ENCODE results near the gene ATL1.
"Not testable (repeated sequence)": the region's sequence is repeated elsewhere in the genome, so short reads cannot be mapped to it uniquely, and the experiment has no call there.

The ATL1 gene

GRCh38 chr14:50539051-50539450 lies 20.9 kb upstream of the ATL1 start:
- Histone ChIP-seq H3K9ac (ENCODE audit: low read length in 2 of 2) (no peak overlapping the region), H3K4me3 (ENCODE audit: low read length in 2 of 2) (no peak overlapping the region), H3K27ac (ENCODE audit: low read length) (no peak overlapping the region), H3K4me1 (ENCODE audit: control insufficient read depth, insufficient read depth, low read length) (no peaks in the 10 kb centered on the region), H3K9me3 (ENCODE audit: control insufficient read depth in 2 of 2, low read length in 2 of 2) (no peaks in the 10 kb centered on the region), H3K27me3 (ENCODE audit: control insufficient read depth in 1 of 2, insufficient read depth in 2 of 2, low read length in 2 of 2) (no peaks in the 10 kb centered on the region), H3K36me3 (ENCODE audit: control insufficient read depth in 2 of 2, insufficient read depth in 2 of 2, low read length in 2 of 2) (no peaks in the 10 kb centered on the region)

GRCh38 chr14:50541159-50541567 lies 18.8 kb upstream of the ATL1 start:
- Histone ChIP-seq H3K36me3 (ENCODE audit: control insufficient read depth in 2 of 2, insufficient read depth in 2 of 2, low read length in 2 of 2) (no peaks in the 10 kb centered on the region), H3K27me3 (ENCODE audit: control insufficient read depth in 1 of 2, insufficient read depth in 2 of 2, low read length in 2 of 2) (no peaks in the 10 kb centered on the region), H3K9ac (ENCODE audit: low read length in 2 of 2) (no peak overlapping the region), H3K9me3 (ENCODE audit: control insufficient read depth in 2 of 2, low read length in 2 of 2) (no peaks in the 10 kb centered on the region), H3K4me3 (ENCODE audit: low read length in 2 of 2) (no peak overlapping the region), H3K27ac (ENCODE audit: low read length) (no peak overlapping the region), H3K4me1 (ENCODE audit: control insufficient read depth, insufficient read depth, low read length) (no peaks in the 10 kb centered on the region)

GRCh38 chr14:50542941-50543418 lies 17.0 kb upstream of the ATL1 start:
- H3K36me3 ChIP-seq (ENCODE audit: control insufficient read depth in 2 of 2, insufficient read depth in 2 of 2, low read length in 2 of 2) = no peaks in the 10 kb centered on the region
- H3K9me3 ChIP-seq (ENCODE audit: control insufficient read depth in 2 of 2, low read length in 2 of 2) = no peaks in the 10 kb centered on the region
- H3K27ac ChIP-seq (ENCODE audit: low read length) = no peak overlapping the region
- no peak overlapping the region for H3K4me3 ChIP-seq (ENCODE audit: low read length in 2 of 2)
- no peaks in the 10 kb centered on the region for H3K27me3 ChIP-seq (ENCODE audit: control insufficient read depth in 1 of 2, insufficient read depth in 2 of 2, low read length in 2 of 2)
- H3K4me1 ChIP-seq (ENCODE audit: control insufficient read depth, insufficient read depth, low read length) = no peaks in the 10 kb centered on the region
- H3K9ac ChIP-seq (ENCODE audit: low read length in 2 of 2) = no peak overlapping the region

DNA sequence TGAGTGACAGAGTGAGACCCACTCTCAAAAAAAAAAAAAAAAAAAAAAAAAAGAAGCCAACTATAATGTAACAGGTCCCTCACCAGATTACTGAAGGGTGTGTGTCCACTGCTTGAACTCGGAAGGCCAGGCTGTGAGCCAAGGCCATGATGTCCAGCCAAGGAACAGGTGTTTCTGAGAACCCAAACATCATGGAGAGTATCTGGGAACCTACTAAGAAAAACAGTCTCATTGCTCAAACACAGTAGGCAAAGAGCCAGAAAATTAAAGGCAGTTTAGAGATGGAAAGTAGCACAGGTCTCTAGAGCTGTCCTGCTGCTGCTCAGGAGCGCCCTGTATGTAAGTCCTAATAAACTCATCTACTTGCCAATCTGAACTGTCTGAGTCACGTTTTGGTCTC lies 15.0 kb upstream of the ATL1 start:
- no peaks in the 10 kb centered on the region for H3K9me3 ChIP-seq (ENCODE audit: control insufficient read depth in 2 of 2, low read length in 2 of 2)
- H3K27me3 ChIP-seq (ENCODE audit: control insufficient read depth in 1 of 2, insufficient read depth in 2 of 2, low read length in 2 of 2) = no peaks in the 10 kb centered on the region
- no peaks in the 10 kb centered on the region for H3K4me1 ChIP-seq (ENCODE audit: control insufficient read depth, insufficient read depth, low read length)
- H3K27ac ChIP-seq (ENCODE audit: low read length) = no peak overlapping the region
- H3K36me3 ChIP-seq (ENCODE audit: control insufficient read depth in 2 of 2, insufficient read depth in 2 of 2, low read length in 2 of 2) = no peaks in the 10 kb centered on the region
- no peak overlapping the region for H3K4me3 ChIP-seq (ENCODE audit: low read length in 2 of 2)
- no peak overlapping the region for H3K9ac ChIP-seq (ENCODE audit: low read length in 2 of 2)

DNA sequence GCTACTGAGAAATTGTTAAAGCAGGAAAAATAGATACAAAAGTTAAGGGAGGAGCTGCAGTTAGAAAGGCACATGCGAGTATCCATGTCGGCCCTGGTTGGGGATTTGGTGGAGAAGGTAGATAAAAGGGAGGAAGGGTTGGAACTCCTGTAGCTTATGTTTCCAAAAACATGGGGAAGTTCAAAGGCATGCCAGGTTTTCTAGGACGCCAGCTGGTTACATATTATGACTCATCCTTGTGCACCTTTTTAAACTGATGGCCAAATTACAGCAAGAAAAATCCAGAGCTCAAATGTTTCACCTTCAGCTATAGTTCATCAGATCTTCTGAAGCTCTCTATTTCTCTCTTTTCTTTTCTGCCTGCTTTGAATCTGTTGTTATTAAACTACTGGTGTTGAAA lies 14.3 kb upstream of the ATL1 start:
- Histone ChIP-seq H3K9me3 (ENCODE audit: control insufficient read depth in 2 of 2, low read length in 2 of 2) (no peaks in the 10 kb centered on the region), H3K9ac (ENCODE audit: low read length in 2 of 2) (no peak overlapping the region), H3K27ac (ENCODE audit: low read length) (no peak overlapping the region), H3K27me3 (ENCODE audit: control insufficient read depth in 1 of 2, insufficient read depth in 2 of 2, low read length in 2 of 2) (no peaks in the 10 kb centered on the region), H3K4me3 (ENCODE audit: low read length in 2 of 2) (no peak overlapping the region), H3K36me3 (ENCODE audit: control insufficient read depth in 2 of 2, insufficient read depth in 2 of 2, low read length in 2 of 2) (no peaks in the 10 kb centered on the region), H3K4me1 (ENCODE audit: control insufficient read depth, insufficient read depth, low read length) (no peaks in the 10 kb centered on the region)

DNA sequence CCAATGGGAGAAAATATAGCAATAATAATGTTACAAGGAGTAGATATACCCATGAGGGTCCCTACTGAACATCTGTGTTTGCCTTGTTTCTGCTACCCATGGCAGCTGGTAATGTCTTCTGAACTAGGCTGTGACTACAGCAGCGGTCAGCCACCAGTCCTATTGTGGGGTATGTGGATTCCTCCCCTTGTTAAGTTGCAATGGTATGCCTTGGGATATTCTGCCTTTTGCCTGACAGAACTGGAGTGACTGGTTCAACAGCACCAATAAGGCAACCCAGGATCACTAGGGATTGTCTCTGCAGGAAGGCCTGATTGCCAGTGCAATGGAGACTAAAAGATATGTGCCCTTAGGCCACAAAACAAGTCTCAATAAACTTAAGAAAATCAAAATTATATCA lies 9.7 kb upstream of the ATL1 start:
- Histone ChIP-seq H3K9ac (ENCODE audit: low read length in 2 of 2) (no peak overlapping the region), H3K27ac (ENCODE audit: low read length) (no peak overlapping the region), H3K27me3 (ENCODE audit: control insufficient read depth in 1 of 2, insufficient read depth in 2 of 2, low read length in 2 of 2) (no peaks in the 10 kb centered on the region), H3K9me3 (ENCODE audit: control insufficient read depth in 2 of 2, low read length in 2 of 2) (no peaks in the 10 kb centered on the region), H3K4me1 (ENCODE audit: control insufficient read depth, insufficient read depth, low read length) (no peaks in the 10 kb centered on the region), H3K4me3 (ENCODE audit: low read length in 2 of 2) (no peak overlapping the region), H3K36me3 (ENCODE audit: control insufficient read depth in 2 of 2, insufficient read depth in 2 of 2, low read length in 2 of 2) (no peaks in the 10 kb centered on the region)

DNA sequence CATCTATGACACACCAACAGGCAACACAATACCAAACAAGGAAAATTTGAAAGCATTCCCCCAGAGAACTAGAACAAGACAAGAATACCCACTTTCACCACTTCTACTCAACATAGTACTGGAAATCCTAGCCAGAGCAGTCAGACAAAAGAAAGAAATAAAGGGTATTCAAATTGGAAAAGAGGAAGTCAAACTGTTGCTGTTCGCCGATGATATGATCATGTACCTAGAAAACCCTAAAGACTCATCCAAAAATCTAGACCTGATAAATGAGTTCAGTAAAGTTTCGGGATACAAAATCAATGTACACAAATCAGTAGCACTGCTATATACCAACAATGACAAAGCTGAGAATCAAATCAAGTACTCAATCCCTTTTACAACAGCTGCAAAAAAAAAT lies 8.1 kb upstream of the ATL1 start:
- no peaks in the 10 kb centered on the region for H3K27me3 ChIP-seq (ENCODE audit: control insufficient read depth in 1 of 2, insufficient read depth in 2 of 2, low read length in 2 of 2)
- no peak overlapping the region for H3K27ac ChIP-seq (ENCODE audit: low read length)
- H3K9ac ChIP-seq (ENCODE audit: low read length in 2 of 2) = no peak overlapping the region
- H3K4me3 ChIP-seq (ENCODE audit: low read length in 2 of 2) = no peak overlapping the region
- no peaks in the 10 kb centered on the region for H3K4me1 ChIP-seq (ENCODE audit: control insufficient read depth, insufficient read depth, low read length)
- H3K36me3 ChIP-seq (ENCODE audit: control insufficient read depth in 2 of 2, insufficient read depth in 2 of 2, low read length in 2 of 2) = no peaks in the 10 kb centered on the region
- H3K9me3 ChIP-seq (ENCODE audit: control insufficient read depth in 2 of 2, low read length in 2 of 2) = no peaks in the 10 kb centered on the region

DNA sequence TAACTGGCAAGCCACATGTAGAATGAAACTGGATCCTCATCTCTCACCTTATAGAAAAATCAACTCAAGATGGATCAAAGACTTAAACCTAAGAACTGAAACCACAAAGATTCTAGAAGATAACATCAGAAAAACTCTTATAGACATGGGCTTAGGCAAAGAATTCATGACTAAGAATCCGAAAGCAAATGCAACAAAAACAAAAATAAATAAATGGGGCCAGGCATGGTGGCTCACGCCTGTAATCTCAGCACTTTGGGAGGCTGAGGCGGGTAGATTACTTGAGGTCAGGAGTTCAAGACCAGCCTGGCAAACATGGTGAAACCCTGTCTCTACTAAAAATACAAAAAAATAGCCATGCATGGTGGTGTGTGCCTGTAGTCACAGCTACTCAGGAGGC lies 7.1 kb upstream of the ATL1 start:
- H3K4me3 ChIP-seq (ENCODE audit: low read length in 2 of 2); H3K36me3 ChIP-seq (ENCODE audit: control insufficient read depth in 2 of 2, insufficient read depth in 2 of 2, low read length in 2 of 2); H3K9me3 ChIP-seq (ENCODE audit: control insufficient read depth in 2 of 2, low read length in 2 of 2); H3K27ac ChIP-seq (ENCODE audit: low read length); H3K9ac ChIP-seq (ENCODE audit: low read length in 2 of 2); H3K27me3 ChIP-seq (ENCODE audit: control insufficient read depth in 1 of 2, insufficient read depth in 2 of 2, low read length in 2 of 2); H3K4me1 ChIP-seq (ENCODE audit: control insufficient read depth, insufficient read depth, low read length): not testable (repeated sequence)

DNA sequence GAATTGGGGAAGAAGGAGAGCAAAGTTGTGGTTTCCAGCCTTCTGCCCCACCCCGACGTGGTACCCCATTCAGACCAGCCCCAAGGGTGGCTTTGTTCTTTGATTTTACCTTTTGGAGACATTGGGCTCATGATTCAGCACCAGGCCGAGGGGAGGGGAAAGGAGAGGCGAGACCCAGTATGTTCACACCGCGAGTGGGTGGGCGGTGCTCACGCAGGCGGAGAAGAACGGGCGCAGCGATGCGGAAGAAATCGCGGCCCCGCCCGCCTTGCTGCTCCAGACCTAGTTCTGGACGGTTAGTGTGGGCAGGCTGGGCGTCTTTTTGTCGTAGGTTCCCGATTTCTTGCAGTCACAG lies 963 bp downstream of the ATL1 start:
- Histone ChIP-seq H3K27me3 (ENCODE audit: control insufficient read depth in 1 of 2, insufficient read depth in 2 of 2, low read length in 2 of 2) (no peaks in the 10 kb centered on the region), H3K9ac (ENCODE audit: low read length in 2 of 2) (peak overlapping the region; percentile 80 to 90), H3K4me3 (ENCODE audit: low read length in 2 of 2) (peak overlapping the region; percentile 95 to 97), H3K9me3 (ENCODE audit: control insufficient read depth in 2 of 2, low read length in 2 of 2) (no peaks in the 10 kb centered on the region), H3K4me1 (ENCODE audit: control insufficient read depth, insufficient read depth, low read length) (peaks cover 14% of the 10 kb centered on the region), H3K36me3 (ENCODE audit: control insufficient read depth in 2 of 2, insufficient read depth in 2 of 2, low read length in 2 of 2) (no peaks in the 10 kb centered on the region), H3K27ac (ENCODE audit: low read length) (peak overlapping the region; percentile 95)

GRCh38 chr14:50562841-50563240 lies 2.9 kb downstream of the ATL1 start:
- Histone ChIP-seq H3K4me3 (ENCODE audit: low read length in 2 of 2) (no peak overlapping the region), H3K36me3 (ENCODE audit: control insufficient read depth in 2 of 2, insufficient read depth in 2 of 2, low read length in 2 of 2) (no peaks in the 10 kb centered on the region), H3K9me3 (ENCODE audit: control insufficient read depth in 2 of 2, low read length in 2 of 2) (no peaks in the 10 kb centered on the region), H3K9ac (ENCODE audit: low read length in 2 of 2) (no peak overlapping the region), H3K4me1 (ENCODE audit: control insufficient read depth, insufficient read depth, low read length) (peaks cover 14% of the 10 kb centered on the region), H3K27ac (ENCODE audit: low read length) (no peak overlapping the region), H3K27me3 (ENCODE audit: control insufficient read depth in 1 of 2, insufficient read depth in 2 of 2, low read length in 2 of 2) (no peaks in the 10 kb centered on the region)

DNA sequence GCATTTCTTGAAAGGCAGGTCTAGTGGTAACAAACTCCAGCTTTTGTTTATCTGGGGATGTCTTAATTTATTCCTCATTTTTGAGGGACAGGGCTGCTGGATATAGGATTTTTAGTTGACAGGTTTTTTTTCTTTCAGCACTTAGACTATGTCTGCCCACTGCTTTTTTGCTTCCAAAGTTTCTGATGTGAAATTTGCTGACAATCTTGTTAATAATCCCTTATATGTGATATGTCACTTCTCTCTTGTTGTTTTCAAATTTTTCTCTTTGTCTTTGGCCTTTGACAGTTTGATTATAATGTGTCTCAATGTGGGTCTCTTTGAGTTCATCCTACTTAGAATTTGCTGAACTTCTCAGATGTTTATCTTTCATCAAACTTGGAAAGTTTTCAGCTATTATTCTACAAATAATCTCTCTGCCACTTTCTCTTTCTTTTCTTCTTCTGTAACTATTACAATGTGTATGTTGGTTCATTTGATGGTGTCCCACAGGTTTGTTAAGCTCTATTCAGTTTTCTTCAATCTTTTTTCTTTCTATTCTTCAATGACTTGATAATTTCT lies 9.8 kb downstream of the ATL1 start:
- Histone ChIP-seq H3K27me3 (ENCODE audit: control insufficient read depth in 1 of 2, insufficient read depth in 2 of 2, low read length in 2 of 2) (no peaks in the 10 kb centered on the region), H3K9ac (ENCODE audit: low read length in 2 of 2) (no peak overlapping the region), H3K4me3 (ENCODE audit: low read length in 2 of 2) (no peak overlapping the region), H3K36me3 (ENCODE audit: control insufficient read depth in 2 of 2, insufficient read depth in 2 of 2, low read length in 2 of 2) (no peaks in the 10 kb centered on the region), H3K4me1 (ENCODE audit: control insufficient read depth, insufficient read depth, low read length) (no peaks in the 10 kb centered on the region), H3K9me3 (ENCODE audit: control insufficient read depth in 2 of 2, low read length in 2 of 2) (peaks cover 4 to 11% of the 10 kb centered on the region in 2 donors), H3K27ac (ENCODE audit: low read length) (no peak overlapping the region)

Measured in stomach smooth muscle (tissue), 2 donors.